ENCODE measurements around the gene AMOTL2.

DNA sequence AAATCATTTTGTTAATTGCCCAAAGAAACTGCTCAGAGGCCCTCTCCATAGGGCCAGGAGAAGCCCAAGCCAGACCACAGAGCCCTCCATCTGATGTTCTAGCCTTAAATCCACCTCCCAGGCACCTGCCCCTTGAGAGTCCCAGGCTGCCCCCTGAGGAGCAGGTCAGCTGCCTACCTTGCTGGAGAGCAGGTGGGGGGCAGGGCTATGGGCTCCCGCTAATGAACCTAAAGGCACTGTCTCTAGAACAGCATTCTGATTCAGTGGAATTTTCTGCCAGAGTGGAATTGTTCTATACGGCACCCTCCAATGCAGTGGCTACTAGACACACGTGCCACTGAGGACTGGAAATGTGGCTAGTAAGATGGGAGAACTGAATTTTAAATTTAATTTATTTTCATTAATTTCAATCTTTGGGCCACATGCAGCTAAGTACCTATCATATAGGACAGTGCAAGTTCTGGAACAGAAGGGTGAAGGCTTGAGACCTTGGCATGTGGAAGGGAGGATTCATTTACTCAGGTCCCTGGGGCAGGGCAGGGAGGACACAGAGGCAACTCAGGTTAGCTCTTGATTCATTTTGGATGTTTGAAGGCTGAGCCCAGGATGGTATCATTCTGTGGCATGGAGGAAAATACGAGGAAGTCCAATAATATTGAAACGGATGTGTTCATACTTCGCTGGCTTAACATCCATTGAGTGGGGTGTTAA is 11.4 kb downstream of the AMOTL2 start:
- TF ChIP-seq, protein P1, sequence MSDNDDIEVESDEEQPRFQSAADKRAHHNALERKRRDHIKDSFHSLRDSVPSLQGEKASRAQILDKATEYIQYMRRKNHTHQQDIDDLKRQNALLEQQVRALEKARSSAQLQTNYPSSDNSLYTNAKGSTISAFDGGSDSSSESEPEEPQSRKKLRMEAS (IDR thresholded peaks at IDR 0.05) = no peak
- TF ChIP-seq, protein P2, sequence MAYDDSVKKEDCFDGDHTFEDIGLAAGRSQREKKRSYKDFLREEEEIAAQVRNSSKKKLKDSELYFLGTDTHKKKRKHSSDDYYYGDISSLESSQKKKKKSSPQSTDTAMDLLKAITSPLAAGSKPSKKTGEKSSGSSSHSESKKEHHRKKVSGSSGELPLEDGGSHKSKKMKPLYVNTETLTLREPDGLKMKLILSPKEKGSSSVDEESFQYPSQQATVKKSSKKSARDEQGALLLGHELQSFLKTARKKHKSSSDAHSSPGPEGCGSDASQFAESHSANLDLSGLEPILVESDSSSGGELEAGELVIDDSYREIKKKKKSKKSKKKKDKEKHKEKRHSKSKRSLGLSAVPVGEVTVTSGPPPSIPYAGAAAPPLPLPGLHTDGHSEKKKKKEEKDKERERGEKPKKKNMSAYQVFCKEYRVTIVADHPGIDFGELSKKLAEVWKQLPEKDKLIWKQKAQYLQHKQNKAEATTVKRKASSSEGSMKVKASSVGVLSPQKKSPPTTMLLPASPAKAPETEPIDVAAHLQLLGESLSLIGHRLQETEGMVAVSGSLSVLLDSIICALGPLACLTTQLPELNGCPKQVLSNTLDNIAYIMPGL (CRISPR knock-in tag; IDR thresholded peaks at IDR 0.05; ENCODE audit: borderline replicate concordance) = no peak
- TF ChIP-seq, protein P3, sequence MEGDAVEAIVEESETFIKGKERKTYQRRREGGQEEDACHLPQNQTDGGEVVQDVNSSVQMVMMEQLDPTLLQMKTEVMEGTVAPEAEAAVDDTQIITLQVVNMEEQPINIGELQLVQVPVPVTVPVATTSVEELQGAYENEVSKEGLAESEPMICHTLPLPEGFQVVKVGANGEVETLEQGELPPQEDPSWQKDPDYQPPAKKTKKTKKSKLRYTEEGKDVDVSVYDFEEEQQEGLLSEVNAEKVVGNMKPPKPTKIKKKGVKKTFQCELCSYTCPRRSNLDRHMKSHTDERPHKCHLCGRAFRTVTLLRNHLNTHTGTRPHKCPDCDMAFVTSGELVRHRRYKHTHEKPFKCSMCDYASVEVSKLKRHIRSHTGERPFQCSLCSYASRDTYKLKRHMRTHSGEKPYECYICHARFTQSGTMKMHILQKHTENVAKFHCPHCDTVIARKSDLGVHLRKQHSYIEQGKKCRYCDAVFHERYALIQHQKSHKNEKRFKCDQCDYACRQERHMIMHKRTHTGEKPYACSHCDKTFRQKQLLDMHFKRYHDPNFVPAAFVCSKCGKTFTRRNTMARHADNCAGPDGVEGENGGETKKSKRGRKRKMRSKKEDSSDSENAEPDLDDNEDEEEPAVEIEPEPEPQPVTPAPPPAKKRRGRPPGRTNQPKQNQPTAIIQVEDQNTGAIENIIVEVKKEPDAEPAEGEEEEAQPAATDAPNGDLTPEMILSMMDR (IDR thresholded peaks at IDR 0.05) = no peak
- TF ChIP-seq EP300 (IDR thresholded peaks at IDR 0.05) (no peak), TFCP2L1 (CRISPR knock-in tag; IDR thresholded peaks at IDR 0.05) (no peak)
